HEK293 (cell line): ENCODE measurements around the gene KCNK15.
A peak's percentile ranks its signal among the peaks of the same experiment; 100 is the strongest.

Experiments
- CTCF ChIA-PET: fragments of 350-600 bp; formaldehyde crosslinking; extraction: SDS; loops from one replicate; lab custom pipeline; 2021; ENCODE audit warnings: antibody characterized with exemption; lab: Yijun Ruan, JAX
- POLR2A ChIA-PET: fragments of 300-600 bp; formaldehyde crosslinking; extraction: SDS; loops from one replicate; lab custom pipeline; 2020; ENCODE audit warnings: antibody characterized with exemption, inconsistent platforms; lab: Yijun Ruan, JAX
- H3K27ac ChIP-seq: fragments of 200-500 bp; sonication (Bioruptor generic); 2 replicates; pipeline ENCODE4 v1.5.1; 2014; ENCODE audit warnings: low read depth, low read length, control low read depth, inconsistent platforms; ENCODE audit errors: extremely low read depth
- H3K36me3 ChIP-seq, 2 experiments: fragments of 200-500 bp in 1 of 2; sonication (Bioruptor generic) in 1 of 2; 1 replicate in 1 of 2; 2 replicates in 1 of 2; pipeline ENCODE4 v1.5.1; 2014 to 2017; ENCODE audit warnings: inconsistent platforms in 2 of 2, low read length in 2 of 2; ENCODE audit not compliant: control insufficient read depth in 2 of 2, insufficient read depth in 1 of 2
- H3K4me1 ChIP-seq: fragments of 200-500 bp; sonication (Bioruptor generic); 2 replicates; pipeline ENCODE4 v1.5.1; 2014; ENCODE audit warnings: mild to moderate bottlenecking, low read length, inconsistent platforms; ENCODE audit not compliant: control insufficient read depth, insufficient read depth
- H3K4me3 ChIP-seq: 2 replicates; pipeline ENCODE4 v1.5.1; 2011; ENCODE audit warnings: low read depth, mild to moderate bottlenecking, control low read depth, low read length, moderate library complexity
- H3K9me3 ChIP-seq: fragments of 200-500 bp; sonication (Bioruptor generic); 2 replicates; pipeline ENCODE4 v1.5.1; 2014; ENCODE audit warnings: low read depth, low read length, inconsistent platforms; ENCODE audit not compliant: control insufficient read depth, insufficient read depth
- MEIS1 ChIP-seq: sonication (generic); formaldehyde crosslinking; IDR thresholded peaks from 2 replicates; pipeline ENCODE4 v1.8.1; 2022; ENCODE audit warnings: missing genetic modification reagents, mild to moderate bottlenecking, borderline replicate concordance
- MZF1 ChIP-seq: fragments of 450-650 bp; formaldehyde crosslinking; IDR thresholded peaks from 2 replicates; pipeline ENCODE4 v1.5.1; 2017; ENCODE audit warnings: missing biosample characterization, missing genetic modification characterization, borderline replicate concordance
- PRDM1 ChIP-seq: fragments of 450-650 bp; formaldehyde crosslinking; IDR thresholded peaks from 2 replicates; pipeline ENCODE4; 2016; ENCODE audit warnings: missing biosample characterization, missing genetic modification characterization
- SALL2 ChIP-seq: fragments of 450-650 bp; formaldehyde crosslinking; IDR thresholded peaks from 2 replicates; pipeline ENCODE4 v1.5.0; 2017; ENCODE audit warnings: missing biosample characterization, mild to moderate bottlenecking, missing genetic modification characterization, borderline replicate concordance
- SCRT2 ChIP-seq: fragments of 450-650 bp; formaldehyde crosslinking; IDR thresholded peaks from 2 replicates; pipeline ENCODE4 v1.5.1; 2016; ENCODE audit warnings: missing biosample characterization, missing genetic modification characterization
- SP7 ChIP-seq: fragments of 450-650 bp; formaldehyde crosslinking; IDR thresholded peaks from 2 replicates; pipeline ENCODE4 v1.5.1; 2016; ENCODE audit warnings: missing biosample characterization, missing genetic modification characterization
- WT1 ChIP-seq: fragments of 450-650 bp; formaldehyde crosslinking; IDR thresholded peaks from 2 replicates; pipeline ENCODE4 v1.5.1; 2016; ENCODE audit warnings: missing biosample characterization, missing genetic modification characterization
- YY2 ChIP-seq: fragments of 450-650 bp; formaldehyde crosslinking; IDR thresholded peaks from 2 replicates; pipeline ENCODE4 v1.5.1; 2016; ENCODE audit warnings: missing biosample characterization, missing genetic modification characterization
- ZEB2 ChIP-seq: fragments of 450-650 bp; formaldehyde crosslinking; IDR thresholded peaks from 2 replicates; pipeline ENCODE4 v1.5.1; 2016; ENCODE audit warnings: missing biosample characterization, missing genetic modification characterization
- ZFHX2 ChIP-seq: fragments of 450-650 bp; formaldehyde crosslinking; conservative IDR thresholded peaks from 2 replicates; pipeline ENCODE4 v1.5.1; 2016; ENCODE audit warnings: missing biosample characterization, missing genetic modification characterization
- ZFP37 ChIP-seq: fragments of 450-650 bp; formaldehyde crosslinking; IDR thresholded peaks from 2 replicates; pipeline ENCODE4 v1.5.1; 2016; ENCODE audit warnings: missing biosample characterization, missing genetic modification characterization
- ZIC2 ChIP-seq: fragments of 450-650 bp; formaldehyde crosslinking; IDR thresholded peaks from 2 replicates; pipeline ENCODE4 v1.5.1; 2016; ENCODE audit warnings: missing biosample characterization, missing genetic modification characterization
- ZNF10 ChIP-seq: fragments of 450-650 bp; formaldehyde crosslinking; IDR thresholded peaks from 2 replicates; pipeline ENCODE4 v1.5.1; 2017; ENCODE audit warnings: missing biosample characterization, missing genetic modification characterization
- ZNF169 ChIP-seq: fragments of 450-650 bp; formaldehyde crosslinking; IDR thresholded peaks from 2 replicates; pipeline ENCODE4 v1.5.1; 2016; ENCODE audit warnings: missing biosample characterization, missing genetic modification characterization
- ZNF184 ChIP-seq: fragments of 450-650 bp; IDR thresholded peaks from 2 replicates; pipeline ENCODE4 v1.5.1; 2018; ENCODE audit warnings: missing biosample characterization, mild to moderate bottlenecking, missing genetic modification characterization
- ZNF24 ChIP-seq: fragments of 450-650 bp; formaldehyde crosslinking; IDR thresholded peaks from 2 replicates; pipeline ENCODE4 v1.5.1; 2016; ENCODE audit warnings: missing biosample characterization, missing genetic modification characterization
- ZNF366 ChIP-seq: fragments of 450-650 bp; formaldehyde crosslinking; conservative IDR thresholded peaks from 2 replicates; pipeline ENCODE4 v1.5.1; 2016; ENCODE audit warnings: missing biosample characterization, missing genetic modification characterization
- ZNF426 ChIP-seq: fragments of 450-650 bp; formaldehyde crosslinking; IDR thresholded peaks from 2 replicates; pipeline ENCODE4 v1.5.1; 2017; ENCODE audit warnings: missing biosample characterization, missing genetic modification characterization, mild to moderate bottlenecking, inconsistent platforms, moderate library complexity
- ZNF561 ChIP-seq: fragments of 450-650 bp; IDR thresholded peaks from 2 replicates; pipeline ENCODE4 v1.5.1; 2018; ENCODE audit warnings: missing biosample characterization, missing genetic modification characterization, borderline replicate concordance
- ZNF600 ChIP-seq: fragments of 450-650 bp; formaldehyde crosslinking; IDR thresholded peaks from 2 replicates; pipeline ENCODE4 v1.5.1; 2016; ENCODE audit warnings: missing biosample characterization, missing genetic modification characterization
- ZNF654 ChIP-seq: fragments of 450-650 bp; formaldehyde crosslinking; IDR thresholded peaks from 2 replicates; pipeline ENCODE4 v1.5.1; 2016; ENCODE audit warnings: low read depth, missing biosample characterization, missing genetic modification characterization
- ZSCAN23 ChIP-seq: fragments of 450-650 bp; formaldehyde crosslinking; IDR thresholded peaks from 2 replicates; pipeline ENCODE4 v1.5.1; 2016; ENCODE audit warnings: missing biosample characterization, missing genetic modification characterization
- TF ChIP-seq, protein P1 (sequence below): fragments of 450-650 bp; formaldehyde crosslinking; IDR thresholded peaks from 2 replicates; pipeline ENCODE4 v1.5.1; 2017; ENCODE audit warnings: missing biosample characterization, missing genetic modification characterization
- TF ChIP-seq, protein P2 (sequence below): fragments of 450-650 bp; formaldehyde crosslinking; IDR thresholded peaks from 2 replicates; pipeline ENCODE4 v1.5.1; 2016; ENCODE audit warnings: missing biosample characterization, missing genetic modification characterization
- TF ChIP-seq, protein P3 (sequence below): fragments of 450-650 bp; formaldehyde crosslinking; IDR thresholded peaks from 2 replicates; pipeline ENCODE4 v1.5.1; 2017; ENCODE audit warnings: missing biosample characterization, missing genetic modification characterization
- TF ChIP-seq, protein P4 (sequence below): fragments of 450-650 bp; formaldehyde crosslinking; IDR thresholded peaks from 2 replicates; pipeline ENCODE4 v1.5.1; 2016; ENCODE audit warnings: missing biosample characterization, missing genetic modification characterization
- TF ChIP-seq, protein P5 (sequence below): fragments of 450-650 bp; formaldehyde crosslinking; IDR thresholded peaks from 2 replicates; pipeline ENCODE4 v1.5.1; 2016; ENCODE audit warnings: missing biosample characterization, missing genetic modification characterization
- TF ChIP-seq, protein P6 (sequence below): fragments of 450-650 bp; formaldehyde crosslinking; IDR thresholded peaks from 2 replicates; pipeline ENCODE4 v1.5.1; 2016; ENCODE audit warnings: missing biosample characterization, missing genetic modification characterization

The KCNK15 gene

DNA sequence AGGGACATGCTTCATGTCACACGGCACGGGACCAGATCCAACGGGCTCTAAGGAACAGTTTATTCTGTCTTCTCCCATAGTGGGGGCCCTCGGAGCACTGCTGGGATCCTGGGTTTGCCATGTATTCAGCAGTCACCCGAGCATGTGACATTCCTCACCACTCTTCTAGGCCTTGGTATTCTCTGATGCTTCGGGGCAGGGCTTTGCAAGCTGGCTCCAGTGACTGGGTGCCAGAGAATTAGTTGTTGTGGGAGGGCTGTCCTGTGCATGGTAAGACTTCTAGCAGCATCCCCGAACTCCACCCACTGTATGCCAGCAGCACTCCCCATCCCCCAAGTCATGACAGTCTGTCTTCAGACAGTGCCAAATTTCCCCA is 25.1 kb upstream of the KCNK15 start (continued):
- TF ChIP-seq, protein P1, sequence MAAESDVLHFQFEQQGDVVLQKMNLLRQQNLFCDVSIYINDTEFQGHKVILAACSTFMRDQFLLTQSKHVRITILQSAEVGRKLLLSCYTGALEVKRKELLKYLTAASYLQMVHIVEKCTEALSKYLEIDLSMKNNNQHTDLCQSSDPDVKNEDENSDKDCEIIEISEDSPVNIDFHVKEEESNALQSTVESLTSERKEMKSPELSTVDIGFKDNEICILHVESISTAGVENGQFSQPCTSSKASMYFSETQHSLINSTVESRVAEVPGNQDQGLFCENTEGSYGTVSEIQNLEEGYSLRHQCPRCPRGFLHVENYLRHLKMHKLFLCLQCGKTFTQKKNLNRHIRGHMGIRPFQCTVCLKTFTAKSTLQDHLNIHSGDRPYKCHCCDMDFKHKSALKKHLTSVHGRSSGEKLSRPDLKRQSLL (tag by site-specific recombination), result no peak
- no peak for TF ChIP-seq SALL2 (tag by site-specific recombination)
- TF ChIP-seq, protein P2, sequence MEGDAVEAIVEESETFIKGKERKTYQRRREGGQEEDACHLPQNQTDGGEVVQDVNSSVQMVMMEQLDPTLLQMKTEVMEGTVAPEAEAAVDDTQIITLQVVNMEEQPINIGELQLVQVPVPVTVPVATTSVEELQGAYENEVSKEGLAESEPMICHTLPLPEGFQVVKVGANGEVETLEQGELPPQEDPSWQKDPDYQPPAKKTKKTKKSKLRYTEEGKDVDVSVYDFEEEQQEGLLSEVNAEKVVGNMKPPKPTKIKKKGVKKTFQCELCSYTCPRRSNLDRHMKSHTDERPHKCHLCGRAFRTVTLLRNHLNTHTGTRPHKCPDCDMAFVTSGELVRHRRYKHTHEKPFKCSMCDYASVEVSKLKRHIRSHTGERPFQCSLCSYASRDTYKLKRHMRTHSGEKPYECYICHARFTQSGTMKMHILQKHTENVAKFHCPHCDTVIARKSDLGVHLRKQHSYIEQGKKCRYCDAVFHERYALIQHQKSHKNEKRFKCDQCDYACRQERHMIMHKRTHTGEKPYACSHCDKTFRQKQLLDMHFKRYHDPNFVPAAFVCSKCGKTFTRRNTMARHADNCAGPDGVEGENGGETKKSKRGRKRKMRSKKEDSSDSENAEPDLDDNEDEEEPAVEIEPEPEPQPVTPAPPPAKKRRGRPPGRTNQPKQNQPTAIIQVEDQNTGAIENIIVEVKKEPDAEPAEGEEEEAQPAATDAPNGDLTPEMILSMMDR (tag by site-specific recombination), result no peak
- no peak for TF ChIP-seq ZNF426 (tag by site-specific recombination)
- TF ChIP-seq ZNF654, result no peak
- TF ChIP-seq, protein P3, sequence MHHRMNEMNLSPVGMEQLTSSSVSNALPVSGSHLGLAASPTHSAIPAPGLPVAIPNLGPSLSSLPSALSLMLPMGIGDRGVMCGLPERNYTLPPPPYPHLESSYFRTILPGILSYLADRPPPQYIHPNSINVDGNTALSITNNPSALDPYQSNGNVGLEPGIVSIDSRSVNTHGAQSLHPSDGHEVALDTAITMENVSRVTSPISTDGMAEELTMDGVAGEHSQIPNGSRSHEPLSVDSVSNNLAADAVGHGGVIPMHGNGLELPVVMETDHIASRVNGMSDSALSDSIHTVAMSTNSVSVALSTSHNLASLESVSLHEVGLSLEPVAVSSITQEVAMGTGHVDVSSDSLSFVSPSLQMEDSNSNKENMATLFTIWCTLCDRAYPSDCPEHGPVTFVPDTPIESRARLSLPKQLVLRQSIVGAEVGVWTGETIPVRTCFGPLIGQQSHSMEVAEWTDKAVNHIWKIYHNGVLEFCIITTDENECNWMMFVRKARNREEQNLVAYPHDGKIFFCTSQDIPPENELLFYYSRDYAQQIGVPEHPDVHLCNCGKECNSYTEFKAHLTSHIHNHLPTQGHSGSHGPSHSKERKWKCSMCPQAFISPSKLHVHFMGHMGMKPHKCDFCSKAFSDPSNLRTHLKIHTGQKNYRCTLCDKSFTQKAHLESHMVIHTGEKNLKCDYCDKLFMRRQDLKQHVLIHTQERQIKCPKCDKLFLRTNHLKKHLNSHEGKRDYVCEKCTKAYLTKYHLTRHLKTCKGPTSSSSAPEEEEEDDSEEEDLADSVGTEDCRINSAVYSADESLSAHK (tag by site-specific recombination), result no peak
- no peak for TF ChIP-seq ZNF24 (tag by site-specific recombination)
- TF ChIP-seq, protein P4, sequence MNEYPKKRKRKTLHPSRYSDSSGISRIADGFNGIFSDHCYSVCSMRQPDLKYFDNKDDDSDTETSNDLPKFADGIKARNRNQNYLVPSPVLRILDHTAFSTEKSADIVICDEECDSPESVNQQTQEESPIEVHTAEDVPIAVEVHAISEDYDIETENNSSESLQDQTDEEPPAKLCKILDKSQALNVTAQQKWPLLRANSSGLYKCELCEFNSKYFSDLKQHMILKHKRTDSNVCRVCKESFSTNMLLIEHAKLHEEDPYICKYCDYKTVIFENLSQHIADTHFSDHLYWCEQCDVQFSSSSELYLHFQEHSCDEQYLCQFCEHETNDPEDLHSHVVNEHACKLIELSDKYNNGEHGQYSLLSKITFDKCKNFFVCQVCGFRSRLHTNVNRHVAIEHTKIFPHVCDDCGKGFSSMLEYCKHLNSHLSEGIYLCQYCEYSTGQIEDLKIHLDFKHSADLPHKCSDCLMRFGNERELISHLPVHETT, result no peak
- TF ChIP-seq YY2 (tag by site-specific recombination), result no peak
- TF ChIP-seq PRDM1 (tag by site-specific recombination), result no peak
- peak; percentile 12; the same call in 1 of the 2 replicates for TF ChIP-seq ZIC2 (tag by site-specific recombination)
- no peak for TF ChIP-seq ZNF366 (tag by site-specific recombination)
- TF ChIP-seq ZNF184 (tag by site-specific recombination), result no peak

DNA sequence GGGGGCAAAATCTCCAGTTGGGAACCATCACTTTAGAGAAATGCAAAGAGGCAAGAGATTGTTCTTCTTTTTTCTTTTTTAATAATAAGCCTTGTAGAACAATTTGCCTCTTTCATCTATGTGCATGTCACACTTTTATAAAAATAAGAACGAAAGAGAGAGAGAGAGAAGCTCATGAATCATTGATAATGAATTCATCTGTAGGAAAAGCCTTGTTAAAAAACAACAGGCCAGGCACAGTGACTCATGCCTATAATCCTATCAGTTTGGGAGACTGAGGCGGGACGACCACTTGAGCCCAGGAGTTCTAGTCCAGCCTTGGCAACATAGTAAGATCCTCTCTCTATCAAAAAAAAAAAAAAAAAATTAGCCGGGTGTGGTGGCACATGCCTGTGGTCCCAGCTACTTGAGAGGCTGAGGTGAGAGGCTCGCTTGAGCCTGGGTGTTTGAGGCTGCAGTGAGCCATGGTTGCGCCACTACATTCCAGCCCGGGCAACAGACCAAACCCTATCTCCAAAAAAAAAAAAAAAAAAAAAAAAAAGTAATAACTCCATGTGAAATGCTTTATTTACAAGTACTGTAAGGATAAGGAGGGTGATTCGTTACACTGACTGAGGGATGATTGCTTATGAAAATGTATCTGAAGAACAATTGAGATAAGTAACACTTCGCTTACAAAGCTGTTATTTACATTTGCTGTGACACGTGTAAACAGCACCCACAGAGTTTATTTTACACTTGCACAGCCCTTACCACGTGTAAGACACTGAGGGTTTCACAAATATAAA is 24.5 kb upstream of the KCNK15 start:
- CTCF ChIA-PET, result interaction anchor here (0.6 to 1.7 kb wide), 7 partner anchors 11 to 146 kb away, joined by 3 to 11 read pairs (median 3); no protein-coding TSS in a partner anchor
- Histone ChIP-seq H3K4me1 (peaks cover 6% of the 10 kb centered on the region), H3K36me3 (no peaks in the 10 kb centered on the region), H3K27ac (no peak overlapping the region), H3K4me3 (no peak overlapping the region), H3K9me3 (no peaks in the 10 kb centered on the region)
- POLR2A ChIA-PET, result no interaction called here
- TF ChIP-seq ZNF169 (no peak), ZNF561 (tag by site-specific recombination) (no peak), SCRT2 (tag by site-specific recombination) (no peak), ZFHX2 (no peak), ZFP37 (tag by site-specific recombination) (no peak), ZEB2 (tag by site-specific recombination) (peak; percentile 48; the same call in 1 of the 2 replicates), ZNF10 (tag by site-specific recombination) (no peak), MZF1 (tag by site-specific recombination) (0 out of 2 replicates have a peak, but pooled peaks have one; percentile 36), ZNF600 (tag by site-specific recombination) (peak; percentile 64), WT1 (tag by site-specific recombination) (no peak), ZSCAN23 (no peak), SP7 (0 out of 2 replicates have a peak, but pooled peaks have one; percentile 12), MEIS1 (CRISPR knock-in tag) (no peak)
- TF ChIP-seq, protein P5, sequence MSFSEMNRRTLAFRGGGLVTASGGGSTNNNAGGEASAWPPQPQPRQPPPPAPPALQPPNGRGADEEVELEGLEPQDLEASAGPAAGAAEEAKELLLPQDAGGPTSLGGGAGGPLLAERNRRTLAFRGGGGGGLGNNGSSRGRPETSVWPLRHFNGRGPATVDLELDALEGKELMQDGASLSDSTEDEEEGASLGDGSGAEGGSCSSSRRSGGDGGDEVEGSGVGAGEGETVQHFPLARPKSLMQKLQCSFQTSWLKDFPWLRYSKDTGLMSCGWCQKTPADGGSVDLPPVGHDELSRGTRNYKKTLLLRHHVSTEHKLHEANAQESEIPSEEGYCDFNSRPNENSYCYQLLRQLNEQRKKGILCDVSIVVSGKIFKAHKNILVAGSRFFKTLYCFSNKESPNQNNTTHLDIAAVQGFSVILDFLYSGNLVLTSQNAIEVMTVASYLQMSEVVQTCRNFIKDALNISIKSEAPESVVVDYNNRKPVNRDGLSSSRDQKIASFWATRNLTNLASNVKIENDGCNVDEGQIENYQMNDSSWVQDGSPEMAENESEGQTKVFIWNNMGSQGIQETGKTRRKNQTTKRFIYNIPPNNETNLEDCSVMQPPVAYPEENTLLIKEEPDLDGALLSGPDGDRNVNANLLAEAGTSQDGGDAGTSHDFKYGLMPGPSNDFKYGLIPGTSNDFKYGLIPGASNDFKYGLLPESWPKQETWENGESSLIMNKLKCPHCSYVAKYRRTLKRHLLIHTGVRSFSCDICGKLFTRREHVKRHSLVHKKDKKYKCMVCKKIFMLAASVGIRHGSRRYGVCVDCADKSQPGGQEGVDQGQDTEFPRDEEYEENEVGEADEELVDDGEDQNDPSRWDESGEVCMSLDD (tag by site-specific recombination), result no peak
- TF ChIP-seq, protein P6, sequence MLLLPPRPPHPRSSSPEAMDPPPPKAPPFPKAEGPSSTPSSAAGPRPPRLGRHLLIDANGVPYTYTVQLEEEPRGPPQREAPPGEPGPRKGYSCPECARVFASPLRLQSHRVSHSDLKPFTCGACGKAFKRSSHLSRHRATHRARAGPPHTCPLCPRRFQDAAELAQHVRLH (tag by site-specific recombination), result no peak
